ENCODE results near the gene CFAP74.

The CFAP74 gene

GRCh38 chr1:1926886-1927660, 76.5 kb downstream of the CFAP74 start:
- no peak for DNase-seq

GRCh38 chr1:1926346-1926811, 77.2 kb downstream of the CFAP74 start:
- DNase-seq: no peak

GRCh38 chr1:1925437-1926345, 77.9 kb downstream of the CFAP74 start:
- no peak for DNase-seq

- DNase-seq: no peak
Measured at GRCh38 chr1:1924849-1925248, 78.7 kb downstream of the CFAP74 start.

GRCh38 chr1:1924386-1924785, 79.2 kb downstream of the CFAP74 start:
- no peak for DNase-seq

GRCh38 chr1:1922956-1923833, 80.4 kb downstream of the CFAP74 start:
- DNase-seq: no peak

GRCh38 chr1:1922702-1922955, 81.0 kb downstream of the CFAP74 start:
- DNase-seq: no peak

GRCh38 chr1:1921901-1922701, 81.5 kb downstream of the CFAP74 start:
- DNase-seq: no peak

GRCh38 chr1:1921459-1921862, 82.1 kb downstream of the CFAP74 start:
- no peak for DNase-seq

- DNase-seq: no peak
Measured at GRCh38 chr1:1920608-1921458, 82.8 kb downstream of the CFAP74 start.

- no peak for DNase-seq
Measured at GRCh38 chr1:1920057-1920607, 83.5 kb downstream of the CFAP74 start.

- peak; percentile 97 to 100 for DNase-seq
Measured at GRCh38 chr1:1919304-1920056, 84.1 kb downstream of the CFAP74 start.

GRCh38 chr1:1918901-1919303, 84.7 kb downstream of the CFAP74 start, which contains the start of gene TMEM52:
TSS of gene TMEM52 (minus strand) at chr1:1919279. CDS start at chr1:1919265, 14 bp downstream.
- DNase-seq: no peak

GRCh38 chr1:1917995-1918900, 85.3 kb downstream of the CFAP74 start:
- DNase-seq: no peak

- DNase-seq: no peak
Measured at GRCh38 chr1:1917304-1917976, 86.1 kb downstream of the CFAP74 start.

- no peak for DNase-seq
Measured at GRCh38 chr1:1916851-1917251, 86.7 kb downstream of the CFAP74 start.

- no peak for DNase-seq
Measured at GRCh38 chr1:1915911-1916840, 87.4 kb downstream of the CFAP74 start.
